Ovary (tissue), 9 donors: Measurements from ENCODE around the gene NDUFC2. TPM values are rescaled to one million over a fixed set of nuclear protein-coding genes. Genes with fewer than 3 reads are reported as not detected.
A peak's percentile ranks its signal among the peaks of the same experiment; 100 is the strongest.
"Not testable (repeated sequence)": the region's sequence is repeated elsewhere in the genome, so short reads cannot be mapped to it uniquely, and the experiment has no call there.

Experiments
- DNase-seq, 5 donors: peaks; one replicate each; pipeline ENCODE4 v3.0.0-alpha.2; 2019 to 2020
- H3K27ac ChIP-seq, 2 donors: fragments of 200-600 bp; one replicate each; pipeline versions ENCODE4 v1.5.1 to v1.8.0; 2019 to 2022
- H3K27me3 ChIP-seq: fragments of 200-600 bp; one replicate; pipeline ENCODE4 v1.8.0; 2022
- H3K36me3 ChIP-seq: fragments of 200-600 bp; sonication (generic); one replicate; pipeline ENCODE4 v1.5.1; 2019
- H3K4me1 ChIP-seq: one replicate; pipeline ENCODE4 v1.8.1; 2013; ENCODE audit warnings: mild to moderate bottlenecking, moderate library complexity; ENCODE audit not compliant: insufficient read depth
- H3K4me3 ChIP-seq: fragments of 200-600 bp; sonication (generic); one replicate; pipeline ENCODE4 v1.5.1; 2017
- H3K9me3 ChIP-seq, 2 donors: fragments of 200-600 bp in 1 of 2; sonication (generic) in 1 of 2; one replicate each; pipeline versions ENCODE4 v1.5.1 to v1.8.1; 2013 to 2019; ENCODE audit warnings: mild to moderate bottlenecking in 1 of 2, moderate library complexity in 1 of 2
- EP300 ChIP-seq: sonication (generic); formaldehyde crosslinking; IDR thresholded peaks from one replicate; pipeline ENCODE4 v1.6.1; 2017; ENCODE audit warnings: antibody characterized with exemption
- POLR2A ChIP-seq: fragments of 450-650 bp; IDR thresholded peaks from one replicate; pipeline ENCODE4 v1.6.1; 2017; ENCODE audit warnings: antibody characterized with exemption, mild to moderate bottlenecking, moderate library complexity
- WGBS, 3 donors: extraction: QIAGEN DNeasy Blood & Tissue Kit in 1 of 3; methylation state at CpG; one replicate each; pipeline versions ENCODE4 v1.1.5 to v1.1.7; 2013 to 2017; 5-methylcytosine and 5-hydroxymethylcytosine counted together
- intact Hi-C, 4 donors: fragments of 100-400 bp; cut with DNase I; formaldehyde crosslinking; loops; one replicate each; pipeline versions ENCODE4 v1.11.0 to v1.15.1; 2022 to 2023
- polyA plus RNA-seq, 2 donors: library from polyadenylated mRNA; stranded (reverse); fragments of 200-250 nt in 1 of 2; fragments of 350-450 nt in 1 of 2; fragmentation: Illumina TruSeq in 1 of 2; extraction: RNeasy Lipid Tissue Mini Kit (QIAGEN cat#74804) in 1 of 2; gene quantifications; one replicate each; pipeline ENCODE4 v1.2.3, GENCODE V29; 2013 to 2014
- total RNA-seq, 7 donors: library from RNA; depleted of rRNA in 2 of 7; stranded (reverse); fragments of >200 nt in 2 of 7; fragmentation: NEBNext Ultra II Directional in 3 of 7; extraction: Animal tissue kit (Norgen Biotek cat#: 25700) in 3 of 7; gene quantifications; one replicate each; pipeline versions ENCODE4 v1.1.0 to v1.2.4, GENCODE V29; 2016 to 2023
- TF ChIP-seq, protein P1 (sequence below), 3 donors: fragments of 450-650 bp in 2 of 3; fragments of 200-600 bp in 1 of 3; IDR thresholded peaks; one replicate each; pipeline versions ENCODE4 v1.5.1 to v1.8.0; 2016 to 2022; ENCODE audit warnings: antibody characterized with exemption in 3 of 3, mild to moderate bottlenecking in 1 of 3
- donor health status: DM: no; HTN: no; CAD: no; lungs with moderate emphysema.
- donor health status: DM: no; HTN: no; CAD: no.
- donor health status: Bipolar disorder and iron deficiency.
- donor health status: DM: yes; HTN: yes; CAD: no.
- donor health status: DM: no; HTN: no; CAD: no.
- donor health status: DM: yes; HTN: yes; CAD: no.

Gene NDUFC2
- total and polyA plus RNA-seq, 9 donors = 59.0 to 158 (median 127) TPM

DNA sequence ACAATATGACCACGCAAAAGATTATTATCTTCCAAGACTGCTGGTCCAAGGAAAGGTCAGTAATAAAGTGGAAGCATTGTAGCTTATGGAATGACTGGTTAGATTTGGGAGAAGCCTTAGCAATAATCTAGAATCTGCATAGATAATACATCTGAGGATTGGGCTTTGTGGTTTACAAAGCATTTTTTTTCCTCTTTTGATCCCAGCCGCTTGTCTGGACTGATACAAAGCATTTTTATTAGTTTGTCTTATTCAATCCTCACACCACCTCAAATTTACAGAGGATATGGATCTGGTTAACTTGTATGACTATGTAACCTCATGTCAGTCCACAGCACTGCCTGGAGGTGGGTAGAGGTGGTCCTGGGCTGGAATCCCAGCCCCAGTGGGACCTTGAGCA is 17.0 kb downstream of the NDUFC2 start:
- no peaks in the 10 kb centered on the region for H3K27me3 ChIP-seq
- intact Hi-C loops = no loop called here
- H3K4me3 ChIP-seq = no peak overlapping the region
- WGBS, 3 donors = 75 to 88% (median 79%) methylated on average over 2 of the region's 2 CpGs
- no peaks in the 10 kb centered on the region for H3K9me3 ChIP-seq
- TF ChIP-seq, protein P1, sequence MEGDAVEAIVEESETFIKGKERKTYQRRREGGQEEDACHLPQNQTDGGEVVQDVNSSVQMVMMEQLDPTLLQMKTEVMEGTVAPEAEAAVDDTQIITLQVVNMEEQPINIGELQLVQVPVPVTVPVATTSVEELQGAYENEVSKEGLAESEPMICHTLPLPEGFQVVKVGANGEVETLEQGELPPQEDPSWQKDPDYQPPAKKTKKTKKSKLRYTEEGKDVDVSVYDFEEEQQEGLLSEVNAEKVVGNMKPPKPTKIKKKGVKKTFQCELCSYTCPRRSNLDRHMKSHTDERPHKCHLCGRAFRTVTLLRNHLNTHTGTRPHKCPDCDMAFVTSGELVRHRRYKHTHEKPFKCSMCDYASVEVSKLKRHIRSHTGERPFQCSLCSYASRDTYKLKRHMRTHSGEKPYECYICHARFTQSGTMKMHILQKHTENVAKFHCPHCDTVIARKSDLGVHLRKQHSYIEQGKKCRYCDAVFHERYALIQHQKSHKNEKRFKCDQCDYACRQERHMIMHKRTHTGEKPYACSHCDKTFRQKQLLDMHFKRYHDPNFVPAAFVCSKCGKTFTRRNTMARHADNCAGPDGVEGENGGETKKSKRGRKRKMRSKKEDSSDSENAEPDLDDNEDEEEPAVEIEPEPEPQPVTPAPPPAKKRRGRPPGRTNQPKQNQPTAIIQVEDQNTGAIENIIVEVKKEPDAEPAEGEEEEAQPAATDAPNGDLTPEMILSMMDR (IDR thresholded peaks at IDR 0.05) = no peak
- TF ChIP-seq EP300 (no peak), POLR2A (no peak)
- no peak for DNase-seq
- H3K27ac ChIP-seq = no peak overlapping the region
- peaks cover 1% of the 10 kb centered on the region for H3K4me1 ChIP-seq
- H3K36me3 ChIP-seq = no peaks in the 10 kb centered on the region

DNA sequence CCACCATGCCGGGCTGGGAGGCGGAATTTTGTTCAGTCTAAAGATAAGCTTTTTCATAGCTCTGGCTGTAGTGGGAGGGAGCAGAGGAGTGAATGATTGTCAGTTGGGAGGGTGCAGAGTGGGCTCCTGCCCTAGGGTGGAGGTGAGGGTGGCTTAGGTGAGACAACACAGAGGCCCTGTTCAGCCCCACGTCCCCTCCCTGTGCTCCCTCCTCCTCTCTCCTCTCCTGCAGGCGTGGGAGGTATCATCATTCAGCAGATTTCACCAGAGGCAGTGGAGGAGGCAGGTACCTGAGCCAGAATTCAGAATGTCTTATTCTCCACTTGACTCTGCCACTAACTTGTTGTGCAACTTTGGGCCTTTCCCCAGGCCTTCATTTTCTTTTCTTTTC is 17.7 kb downstream of the NDUFC2 start:
- peaks cover 1% of the 10 kb centered on the region for H3K4me1 ChIP-seq
- TF ChIP-seq, protein P1 (IDR thresholded peaks at IDR 0.05) = no peak
- TF ChIP-seq EP300 (no peak), POLR2A (no peak)
- H3K4me3 ChIP-seq = no peak overlapping the region
- peak in 1 of 5 donors; percentile 42 for DNase-seq
- no peaks in the 10 kb centered on the region for H3K9me3 ChIP-seq
- H3K27ac ChIP-seq = no peak overlapping the region
- H3K27me3 ChIP-seq = no peaks in the 10 kb centered on the region
- 31 to 46% (median 36%) methylated on average over 4 of the region's 4 CpGs for WGBS, 3 donors
- no peaks in the 10 kb centered on the region for H3K36me3 ChIP-seq
- intact Hi-C loops = no loop called here

DNA sequence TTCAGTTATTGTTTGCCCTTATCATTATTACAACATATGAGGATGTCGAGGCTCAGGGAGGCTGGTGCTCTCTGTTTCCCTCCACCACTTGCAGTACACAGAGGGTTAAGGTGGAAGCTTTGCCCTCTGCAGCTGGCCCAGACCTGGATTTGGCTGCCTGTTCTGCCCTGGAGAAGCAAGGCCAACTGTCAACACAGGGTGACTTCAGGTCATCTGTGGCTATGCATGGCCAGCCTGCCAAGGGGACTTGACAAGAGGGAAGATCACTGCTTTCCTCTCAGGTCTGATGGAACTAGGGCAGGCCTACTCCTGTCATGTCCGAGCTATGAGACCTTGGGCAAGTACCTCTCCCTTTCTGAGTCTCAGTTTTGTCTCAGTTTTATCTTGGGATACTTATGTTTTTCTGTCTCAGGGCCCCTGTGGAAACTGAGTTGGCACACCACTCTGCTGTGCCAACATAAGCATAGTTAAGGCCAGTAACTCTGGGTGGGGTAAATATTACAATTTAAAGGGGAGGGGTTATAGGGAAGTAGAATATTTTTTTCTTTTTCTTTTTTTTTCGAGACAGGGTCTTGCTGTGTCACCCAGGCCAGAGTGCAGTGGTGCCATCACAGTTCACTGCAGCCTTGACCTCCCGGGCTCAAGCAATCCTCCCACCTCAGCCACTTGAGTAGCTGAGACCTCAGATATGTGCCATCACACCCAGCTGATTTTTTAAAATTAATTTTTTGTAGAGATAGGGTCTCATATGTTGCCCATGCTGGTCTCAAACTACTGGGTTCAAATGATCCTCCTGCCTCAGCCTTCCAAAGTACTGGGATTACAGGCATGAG is 18.4 kb downstream of the NDUFC2 start:
- Histone ChIP-seq H3K36me3 (no peaks in the 10 kb centered on the region), H3K27ac (no peak overlapping the region), H3K4me3 (no peak overlapping the region), H3K9me3 (no peaks in the 10 kb centered on the region), H3K27me3 (no peaks in the 10 kb centered on the region), H3K4me1 (peaks cover 1% of the 10 kb centered on the region)
- no peak for DNase-seq
- intact Hi-C loops = no loop called here
- TF ChIP-seq EP300 (no peak), POLR2A (no peak)
- TF ChIP-seq, protein P1 (IDR thresholded peaks at IDR 0.05) = no peak
- WGBS, 3 donors = 42 to 59% (median 46%) methylated on average over 4 of the region's 4 CpGs

DNA sequence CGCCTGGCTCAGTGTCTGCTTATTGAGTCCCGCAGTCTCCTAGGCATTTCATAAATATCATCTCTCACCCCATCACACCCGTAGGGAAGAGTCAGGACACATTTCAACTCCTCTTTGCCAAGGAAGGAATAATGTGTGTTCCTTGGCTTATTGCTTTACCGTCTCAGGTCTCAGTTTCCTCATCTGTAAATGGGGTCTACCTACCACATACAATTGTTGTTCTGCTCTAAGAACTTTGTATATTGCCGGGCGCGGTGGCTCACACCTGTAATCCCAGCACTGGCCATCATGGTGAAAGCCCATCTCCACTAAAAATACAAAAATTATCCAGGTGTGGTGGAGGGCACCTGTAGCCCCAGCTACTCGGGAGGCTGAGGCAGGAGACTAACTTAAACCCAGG is 19.1 kb downstream of the NDUFC2 start:
- Histone ChIP-seq H3K27me3 (no peaks in the 10 kb centered on the region), H3K4me1 (peaks cover 1% of the 10 kb centered on the region), H3K27ac (no peak overlapping the region), H3K36me3 (no peaks in the 10 kb centered on the region), H3K4me3 (no peak overlapping the region), H3K9me3 (no peaks in the 10 kb centered on the region)
- TF ChIP-seq, protein P1 (IDR thresholded peaks at IDR 0.05) = no peak
- intact Hi-C loops = no loop called here
- no peak for DNase-seq
- 95 to 98% (median 97%) methylated on average over 8 of the region's 8 CpGs for WGBS, 3 donors

DNA sequence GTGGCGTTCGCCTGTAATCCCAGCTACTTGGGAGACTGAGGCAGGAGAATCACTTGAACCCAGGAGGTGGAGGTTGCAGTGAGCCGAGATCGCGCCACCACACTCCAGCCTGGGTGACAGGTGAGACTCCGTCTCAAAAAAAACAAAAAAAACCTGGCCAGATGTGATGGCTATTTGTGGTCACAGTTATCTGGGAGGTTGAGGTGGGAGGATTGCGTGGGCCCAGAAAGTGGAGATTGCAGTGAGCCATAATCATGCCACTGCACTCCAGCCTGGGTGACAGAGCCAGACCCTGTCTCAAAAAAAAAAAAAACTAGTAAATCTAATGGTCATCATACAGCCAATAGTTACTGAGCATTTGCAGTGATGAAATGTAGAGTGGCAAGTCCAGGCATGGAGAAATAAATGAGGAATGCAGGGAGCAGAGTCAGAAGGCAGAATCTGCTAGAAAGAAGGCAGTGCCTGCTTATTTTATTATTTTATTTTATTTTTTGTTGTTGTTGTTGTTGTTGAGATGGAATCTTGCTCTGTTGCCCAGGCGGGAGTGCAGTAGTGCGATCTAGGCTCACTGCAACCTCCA is 19.8 kb downstream of the NDUFC2 start:
- WGBS, 3 donors = 91 to 93% (median 93%) methylated on average over 9 of the region's 9 CpGs

More for the DNA sequence above, 19.8 kb downstream of the NDUFC2 start:
- intact Hi-C loops, H3K27ac ChIP-seq, H3K9me3 ChIP-seq, DNase-seq, H3K4me1 ChIP-seq, H3K27me3 ChIP-seq, H3K36me3 ChIP-seq, H3K4me3 ChIP-seq: not testable (repeated sequence)
